ENCODE data around the gene SLCO2B1. TPM values are rescaled to one million over a fixed set of nuclear protein-coding genes. Genes with fewer than 3 reads are reported as not detected.

The SLCO2B1 gene
- total and polyA plus RNA-seq, 2 experiments from 2014 or later: not detected

DNA sequence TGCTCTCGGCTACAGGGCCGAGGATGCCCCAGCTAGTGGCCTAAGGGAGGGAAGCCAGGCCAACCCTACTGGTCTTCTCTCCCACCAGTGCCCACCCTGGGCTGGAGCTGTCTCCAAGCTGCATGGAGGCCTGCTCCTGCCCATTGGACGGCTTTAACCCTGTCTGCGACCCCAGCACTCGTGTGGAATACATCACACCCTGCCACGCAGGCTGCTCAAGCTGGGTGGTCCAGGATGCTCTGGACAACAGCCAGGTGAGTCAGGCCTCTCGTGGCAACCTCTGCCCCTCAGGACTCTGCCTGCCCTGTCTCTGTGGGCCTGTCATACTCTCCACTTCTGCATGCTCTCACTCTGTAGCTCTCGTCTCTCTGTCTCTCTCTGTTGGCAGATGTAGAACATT lies 45.5 kb downstream of the SLCO2B1 start:
- 48 to 55% methylated on average over 8 of the region's 8 CpGs for WGBS, 2 experiments (ENCODE audit: low coverage in 1 of 2, low lambda C conversion rate in 2 of 2, missing lambda C conversion rate in 2 of 2)
- no peaks in the 10 kb centered on the region for H4K20me1 ChIP-seq (ENCODE audit: insufficient read depth)
- H3K79me2 ChIP-seq (ENCODE audit: insufficient read depth): no peaks in the 10 kb centered on the region
- H3K4me1 ChIP-seq (ENCODE audit: insufficient read depth): no peaks in the 10 kb centered on the region
- H3K4me2 ChIP-seq (ENCODE audit: unreplicated experiment): no peak overlapping the region
- no peaks in the 10 kb centered on the region for H3K9me2 ChIP-seq (ENCODE audit: insufficient read depth)
- no peak overlapping the region for H3K27ac ChIP-seq
- TF ChIP-seq EZH2 (IDR thresholded peaks at IDR 0.05; ENCODE audit: insufficient read depth, poor library complexity, severe bottlenecking): no peak
- no peak for TF ChIP-seq EZH2phosphoT487 (IDR thresholded peaks at IDR 0.05; ENCODE audit: insufficient read depth, low read depth)
- no peak for DNase-seq
- no peak overlapping the region for H3K9ac ChIP-seq
- no peak overlapping the region for H3K4me3 ChIP-seq
- H3K27me3 ChIP-seq (replicated peaks; ENCODE audit: insufficient read depth): peaks cover 37% of the 10 kb centered on the region
- no peak overlapping the region for H2AFZ ChIP-seq
- H3F3A ChIP-seq (ENCODE audit: insufficient read depth): no peaks in the 10 kb centered on the region
- in situ Hi-C loops (cut with MboI): no loop called here
- H3K9me3 ChIP-seq (ENCODE audit: low read depth): no peaks in the 10 kb centered on the region
- H3K36me3 ChIP-seq (ENCODE audit: low read depth): no peaks in the 10 kb centered on the region

DNA sequence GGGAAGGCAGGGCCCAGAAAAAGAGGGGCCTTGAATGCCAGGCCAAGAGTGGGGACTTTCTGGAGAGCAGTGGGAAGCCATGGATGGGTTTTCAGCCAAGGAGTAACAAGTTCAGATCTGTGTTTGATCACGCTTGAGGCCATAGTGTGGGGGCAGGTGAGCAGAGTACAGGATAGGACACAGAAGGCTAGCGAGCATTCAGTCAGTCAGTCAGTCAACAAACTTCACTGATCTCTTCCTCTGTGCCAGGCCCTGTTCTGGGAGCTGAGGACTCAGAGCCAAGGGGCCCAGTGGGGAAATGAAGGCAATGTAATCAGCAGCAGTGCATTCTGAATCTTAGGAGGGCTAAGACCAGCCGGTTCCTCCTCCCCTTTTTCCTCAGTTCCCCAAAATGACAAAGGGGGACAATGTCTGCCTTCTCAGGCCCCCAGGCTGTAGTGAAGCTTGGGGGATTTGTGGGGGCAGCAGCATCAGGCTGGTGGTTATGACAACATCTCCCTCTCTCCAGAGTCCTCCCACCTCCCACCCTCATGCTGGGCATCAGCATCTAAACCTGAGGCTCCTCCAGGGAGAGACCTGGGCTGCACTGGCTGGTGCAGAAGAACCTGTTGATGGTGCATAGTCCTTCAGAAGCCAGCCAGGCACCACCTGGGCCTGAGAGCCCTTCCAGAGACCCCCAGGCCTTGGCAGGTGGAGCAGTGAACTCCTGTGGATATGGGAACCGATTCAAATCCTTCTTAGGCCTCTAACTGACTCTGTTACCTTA lies 46.8 kb downstream of the SLCO2B1 start:
- H4K20me1 ChIP-seq (ENCODE audit: insufficient read depth): no peaks in the 10 kb centered on the region
- no peaks in the 10 kb centered on the region for H3K36me3 ChIP-seq (ENCODE audit: low read depth)
- H3K27ac ChIP-seq: no peak overlapping the region
- H3K9ac ChIP-seq: no peak overlapping the region
- H3K4me1 ChIP-seq (ENCODE audit: insufficient read depth): no peaks in the 10 kb centered on the region
- no peaks in the 10 kb centered on the region for H3K9me3 ChIP-seq (ENCODE audit: low read depth)
- in situ Hi-C loops (cut with MboI): no loop called here
- peaks cover 32% of the 10 kb centered on the region for H3K27me3 ChIP-seq (replicated peaks; ENCODE audit: insufficient read depth)
- H3K9me2 ChIP-seq (ENCODE audit: insufficient read depth): no peaks in the 10 kb centered on the region
- H3K79me2 ChIP-seq (ENCODE audit: insufficient read depth): no peaks in the 10 kb centered on the region
- H3K4me3 ChIP-seq: no peak overlapping the region
- H3K4me2 ChIP-seq (ENCODE audit: unreplicated experiment): no peak overlapping the region
- no peak for TF ChIP-seq EZH2 (IDR thresholded peaks at IDR 0.05; ENCODE audit: insufficient read depth, poor library complexity, severe bottlenecking)
- no peak for TF ChIP-seq EZH2phosphoT487 (IDR thresholded peaks at IDR 0.05; ENCODE audit: insufficient read depth, low read depth)
- no peaks in the 10 kb centered on the region for H3F3A ChIP-seq (ENCODE audit: insufficient read depth)
- DNase-seq: no peak
- H2AFZ ChIP-seq: no peak overlapping the region
- 58 to 59% methylated on average over 4 of the region's 4 CpGs for WGBS, 2 experiments (ENCODE audit: low coverage in 1 of 2, low lambda C conversion rate in 2 of 2, missing lambda C conversion rate in 2 of 2)

GRCh38 chr11:75198278-75198973 lies 47.5 kb downstream of the SLCO2B1 start:
- TF ChIP-seq EZH2 (IDR thresholded peaks at IDR 0.05; ENCODE audit: insufficient read depth, poor library complexity, severe bottlenecking) (no peak), EZH2phosphoT487 (IDR thresholded peaks at IDR 0.05; ENCODE audit: insufficient read depth, low read depth) (no peak)
- no peak overlapping the region for H2AFZ ChIP-seq
- H3K4me1 ChIP-seq (ENCODE audit: insufficient read depth): no peaks in the 10 kb centered on the region
- no peak overlapping the region for H3K4me2 ChIP-seq (ENCODE audit: unreplicated experiment)
- H3K9me3 ChIP-seq (ENCODE audit: low read depth): no peaks in the 10 kb centered on the region
- no peak for DNase-seq
- H4K20me1 ChIP-seq (ENCODE audit: insufficient read depth): no peaks in the 10 kb centered on the region
- no peaks in the 10 kb centered on the region for H3K36me3 ChIP-seq (ENCODE audit: low read depth)
- no peaks in the 10 kb centered on the region for H3K9me2 ChIP-seq (ENCODE audit: insufficient read depth)
- in situ Hi-C loops (cut with MboI): no loop called here
- no peaks in the 10 kb centered on the region for H3K79me2 ChIP-seq (ENCODE audit: insufficient read depth)
- H3K27me3 ChIP-seq (replicated peaks; ENCODE audit: insufficient read depth): peaks cover 30% of the 10 kb centered on the region
- H3F3A ChIP-seq (ENCODE audit: insufficient read depth): no peaks in the 10 kb centered on the region
- no peak overlapping the region for H3K27ac ChIP-seq
- H3K9ac ChIP-seq: no peak overlapping the region
- WGBS, 2 experiments (ENCODE audit: low coverage in 1 of 2, low lambda C conversion rate in 2 of 2, missing lambda C conversion rate in 2 of 2): 70 to 72% methylated on average over 7 of the region's 7 CpGs
- no peak overlapping the region for H3K4me3 ChIP-seq

GRCh38 chr11:75199412-75199955 lies 48.6 kb downstream of the SLCO2B1 start:
- TF ChIP-seq EZH2phosphoT487 (IDR thresholded peaks at IDR 0.05; ENCODE audit: insufficient read depth, low read depth) (no peak), EZH2 (IDR thresholded peaks at IDR 0.05; ENCODE audit: insufficient read depth, poor library complexity, severe bottlenecking) (no peak)
- H3K27ac ChIP-seq: no peak overlapping the region
- no peak overlapping the region for H3K9ac ChIP-seq
- no peaks in the 10 kb centered on the region for H3K79me2 ChIP-seq (ENCODE audit: insufficient read depth)
- peaks cover 23% of the 10 kb centered on the region for H3K27me3 ChIP-seq (replicated peaks; ENCODE audit: insufficient read depth)
- H4K20me1 ChIP-seq (ENCODE audit: insufficient read depth): no peaks in the 10 kb centered on the region
- WGBS, 2 experiments (ENCODE audit: low coverage in 1 of 2, low lambda C conversion rate in 2 of 2, missing lambda C conversion rate in 2 of 2): 36 to 42% methylated on average over 5 of the region's 5 CpGs
- no peaks in the 10 kb centered on the region for H3K9me2 ChIP-seq (ENCODE audit: insufficient read depth)
- no peak for DNase-seq
- H2AFZ ChIP-seq: no peak overlapping the region
- in situ Hi-C loops (cut with MboI): no loop called here
- H3K4me1 ChIP-seq (ENCODE audit: insufficient read depth): no peaks in the 10 kb centered on the region
- no peaks in the 10 kb centered on the region for H3F3A ChIP-seq (ENCODE audit: insufficient read depth)
- H3K4me3 ChIP-seq: no peak overlapping the region
- H3K36me3 ChIP-seq (ENCODE audit: low read depth): no peaks in the 10 kb centered on the region
- no peak overlapping the region for H3K4me2 ChIP-seq (ENCODE audit: unreplicated experiment)
- no peaks in the 10 kb centered on the region for H3K9me3 ChIP-seq (ENCODE audit: low read depth)
